ENCODE results near the gene HELZ.

The HELZ gene

DNA sequence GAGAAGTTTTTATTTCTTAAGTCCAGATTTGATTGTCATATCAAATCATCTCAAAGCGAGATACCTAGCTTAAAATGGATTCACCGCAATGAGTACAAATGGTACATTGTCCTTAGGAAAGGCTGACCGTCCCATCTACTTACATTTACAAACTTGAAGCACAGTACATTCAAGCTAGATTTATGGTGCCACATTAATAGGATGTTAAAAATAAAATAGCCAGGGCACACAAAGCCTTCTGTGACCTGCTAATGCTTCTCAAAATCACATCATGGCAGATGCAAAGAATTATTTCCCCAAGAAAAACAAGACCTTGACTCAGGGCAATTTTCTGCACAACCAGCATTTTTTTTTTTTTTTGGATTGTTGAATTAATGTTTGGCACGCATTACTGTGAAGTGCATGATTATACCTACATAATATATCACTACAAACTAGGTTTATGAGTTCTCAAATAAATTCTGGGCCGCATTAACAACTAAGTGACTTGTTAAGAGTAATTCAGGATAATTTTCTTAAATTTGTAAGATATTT lies 175.3 kb downstream of the HELZ start:
- DNase-seq: no peak

DNA sequence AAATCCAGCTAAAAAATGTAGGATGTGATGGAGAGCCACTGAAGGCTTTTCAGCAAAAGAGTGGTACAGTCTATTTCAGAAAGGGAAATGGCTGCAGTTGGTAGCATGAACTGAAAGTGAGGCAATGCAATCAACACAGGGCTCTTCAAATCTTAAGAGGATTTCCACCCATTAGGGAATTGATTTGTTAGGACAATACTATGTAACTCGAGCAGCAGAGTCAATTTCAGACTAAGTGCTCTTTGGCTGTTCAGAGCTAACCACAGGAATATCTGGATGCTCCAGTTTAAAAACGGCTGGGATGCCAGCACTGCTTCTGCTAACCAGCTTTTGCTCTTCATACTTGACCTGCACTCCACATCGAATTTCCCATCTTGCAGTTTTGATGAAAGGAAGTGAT lies 176.0 kb downstream of the HELZ start:
- no peak for DNase-seq

DNA sequence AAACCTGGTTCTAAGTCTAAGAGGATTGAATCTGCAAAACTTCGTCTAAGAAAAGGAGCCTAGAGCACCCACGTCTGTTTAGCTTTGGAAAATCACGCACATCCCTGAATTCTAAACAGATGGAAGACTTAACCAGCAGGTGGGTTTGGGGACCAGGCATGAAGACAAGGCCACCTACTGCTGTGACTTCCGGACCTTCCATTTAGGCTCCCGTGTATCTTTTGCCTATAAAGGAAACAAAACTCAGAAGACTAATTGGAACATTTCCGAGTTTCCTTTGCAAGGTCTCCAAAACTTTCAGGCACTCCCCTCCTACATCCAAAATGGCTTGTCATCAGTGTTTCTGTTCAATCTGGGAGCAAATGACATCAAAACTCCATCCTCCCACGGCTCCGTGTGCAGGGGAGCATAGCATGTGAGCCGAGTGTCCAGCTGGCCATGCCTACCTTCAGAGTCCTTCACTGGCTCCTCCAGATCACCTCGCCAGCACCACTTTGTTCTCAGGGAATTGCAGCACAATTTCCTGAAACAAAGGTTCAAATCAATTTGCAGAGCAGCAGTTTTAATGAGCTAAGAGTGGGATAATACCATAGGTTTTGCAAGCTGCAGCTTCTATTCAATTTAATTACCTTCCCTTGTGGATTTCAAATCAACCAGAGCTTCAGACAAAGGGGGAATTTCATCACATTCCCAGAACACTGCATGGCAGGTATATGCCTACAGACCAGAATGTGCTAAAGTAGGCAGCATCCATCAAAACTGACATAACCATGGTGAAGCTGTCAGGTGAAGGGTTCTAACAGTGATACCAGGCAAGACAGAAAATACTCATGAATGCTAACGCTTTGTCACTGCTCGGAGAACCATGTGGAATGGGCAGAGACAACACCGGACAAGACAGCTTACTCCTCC lies 177.2 kb downstream of the HELZ start:
- DNase-seq: no peak

DNA sequence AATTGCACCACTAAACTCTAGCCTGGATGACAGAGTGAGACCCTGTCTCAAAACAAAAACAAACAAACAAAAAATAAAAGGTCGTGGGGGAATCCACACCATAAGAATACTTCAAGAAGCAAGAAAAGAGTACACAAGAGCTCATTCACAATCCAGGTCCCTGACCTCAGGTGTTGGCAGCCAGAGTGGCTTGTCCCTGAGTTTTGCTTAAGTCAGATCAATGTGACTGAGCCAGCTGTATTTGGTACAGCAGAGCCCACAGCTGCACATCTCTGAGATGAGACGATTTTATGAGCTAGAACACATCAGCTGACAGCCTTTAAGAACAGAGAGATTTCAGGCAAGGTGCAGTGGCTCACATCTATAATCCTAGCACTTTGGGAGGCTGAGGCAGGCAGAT lies 178.3 kb downstream of the HELZ start:
- DNase-seq: no peak

DNA sequence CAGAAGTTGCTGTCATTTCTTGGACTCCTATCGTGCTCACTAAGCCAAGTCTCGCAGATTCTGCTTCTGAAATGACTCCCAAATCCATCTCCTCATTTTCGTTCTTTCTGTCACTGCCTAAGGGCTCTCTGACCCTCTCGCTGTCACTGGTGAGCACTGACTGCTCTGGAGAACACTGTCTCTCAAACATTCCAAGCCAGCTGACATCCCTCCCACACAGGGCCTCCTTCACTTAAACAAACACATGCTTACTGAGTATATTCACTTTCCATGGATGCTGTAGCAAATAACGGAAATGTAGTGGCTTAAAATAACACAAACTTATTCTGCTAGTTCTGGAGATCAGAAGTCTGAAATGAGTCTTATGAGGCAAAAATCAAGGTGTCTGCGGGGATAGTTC lies 181.9 kb downstream of the HELZ start:
- no peak for DNase-seq

DNA sequence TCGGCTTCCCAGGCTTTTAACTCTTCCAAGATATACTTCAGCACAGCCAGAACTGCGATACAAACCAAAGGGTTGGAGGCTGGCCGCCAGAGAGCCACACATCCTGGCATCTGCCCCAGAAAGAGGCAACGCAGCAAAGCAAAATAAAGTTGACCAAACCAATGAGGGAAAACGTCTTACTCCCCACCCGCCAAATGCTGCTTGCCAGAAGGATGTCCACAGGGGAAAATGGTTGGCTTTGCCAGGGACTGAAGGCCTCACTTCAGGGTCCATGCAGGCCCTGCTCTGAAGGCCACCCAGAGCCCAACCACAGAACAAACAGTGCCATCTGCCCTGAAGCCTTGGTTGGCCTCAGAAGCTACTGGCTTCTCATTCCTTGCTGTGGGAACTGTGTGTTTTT lies 185.6 kb downstream of the HELZ start:
- DNase-seq: no peak

DNA sequence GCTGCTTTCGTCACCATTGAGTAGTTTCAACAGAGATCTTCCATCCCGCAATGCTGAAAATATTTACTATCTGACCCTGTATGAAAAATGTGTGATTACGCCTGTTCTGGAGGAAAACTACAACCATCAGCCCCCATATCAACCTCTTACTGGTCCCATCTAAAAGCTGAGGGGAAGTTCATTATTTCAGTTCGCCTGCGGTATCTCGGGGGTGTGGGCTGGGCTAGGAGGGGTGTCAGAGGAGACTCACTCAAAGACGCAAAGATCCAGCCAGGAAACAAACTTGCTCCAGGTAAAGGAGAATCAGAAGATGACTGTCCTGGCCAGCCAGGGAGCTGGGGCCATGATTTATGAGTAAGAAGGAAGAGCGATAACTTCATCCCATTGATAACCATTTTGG lies 187.0 kb downstream of the HELZ start:
- no peak for DNase-seq

DNA sequence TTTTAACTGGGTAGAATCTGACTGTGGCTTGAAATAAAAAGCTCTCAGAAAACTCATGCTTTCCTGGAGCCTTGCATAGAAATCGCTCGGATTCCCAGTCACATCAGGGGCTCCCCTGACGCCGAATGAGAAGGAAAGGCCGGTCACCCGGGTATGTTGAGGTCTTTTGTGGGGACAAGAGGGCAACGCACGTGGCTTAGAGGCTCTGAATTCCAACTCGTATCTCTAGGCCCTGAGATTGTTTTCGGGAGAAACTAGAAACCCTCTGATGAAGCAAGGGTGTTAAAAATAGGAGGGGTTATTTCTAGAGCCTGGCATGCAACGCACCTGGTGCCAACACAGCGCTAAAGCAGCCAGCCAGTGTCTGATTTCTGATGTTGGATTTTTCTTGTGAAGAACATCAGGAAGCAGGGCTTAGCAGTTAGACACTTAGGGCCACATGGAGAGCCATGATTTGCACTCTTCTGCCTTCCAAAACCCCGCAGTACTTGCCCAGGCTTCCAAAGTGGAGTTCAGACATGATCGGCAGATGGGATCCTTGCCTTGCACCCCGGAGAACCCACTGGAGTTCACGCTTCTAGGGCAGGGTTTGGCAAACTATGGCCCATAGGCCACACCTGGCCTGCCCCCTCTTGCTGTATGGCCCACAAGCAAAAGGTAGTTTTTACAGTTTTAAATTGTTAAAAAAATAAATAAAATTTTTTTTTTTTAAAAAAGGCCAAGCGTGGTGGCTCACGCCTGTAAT lies 188.1 kb downstream of the HELZ start:
- DNase-seq: no peak

DNA sequence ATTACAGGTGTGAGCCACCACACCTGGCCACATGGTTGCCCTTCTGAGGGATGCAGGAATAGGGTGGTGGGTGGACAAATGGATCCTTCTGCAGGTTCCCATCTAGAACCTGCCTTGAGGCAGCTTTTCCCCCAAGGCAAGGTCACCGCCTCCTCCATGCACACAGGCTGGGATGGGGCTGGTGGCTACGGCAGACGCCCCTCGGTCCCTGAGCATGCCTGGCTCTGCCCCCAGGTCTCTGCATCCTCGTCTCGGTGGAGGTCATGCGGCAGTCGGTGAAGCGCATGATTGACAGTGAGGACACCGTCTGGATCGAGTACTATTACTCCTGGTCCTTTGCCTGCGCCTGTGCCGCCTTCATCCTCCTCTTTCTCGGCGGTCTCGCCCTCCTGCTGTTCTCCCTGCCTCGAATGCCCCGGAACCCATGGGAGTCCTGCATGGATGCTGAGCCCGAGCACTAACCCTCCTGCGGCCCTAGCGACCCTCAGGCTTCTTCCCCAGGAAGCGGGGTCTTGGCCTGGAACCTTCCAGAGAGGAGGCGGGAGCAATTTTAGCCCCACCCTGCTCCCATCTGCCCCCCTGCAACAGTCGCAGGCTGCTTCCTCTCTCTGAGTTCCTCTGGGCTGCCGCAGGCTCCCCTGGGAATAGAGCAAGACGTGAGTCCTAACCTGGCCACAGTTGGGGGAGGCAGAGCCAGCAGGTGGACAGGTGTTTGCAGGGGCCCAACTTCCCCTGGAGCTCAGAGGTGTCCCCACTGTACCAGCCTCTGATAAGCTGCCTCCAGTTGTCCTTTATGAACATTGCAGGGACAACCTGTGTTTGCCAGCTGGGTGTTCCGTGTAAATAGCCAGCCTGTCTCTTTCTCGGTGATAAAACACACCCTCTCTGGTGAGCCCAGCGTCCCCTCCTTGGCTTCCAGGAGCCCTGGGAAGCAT lies 188.9 kb downstream of the HELZ start:
- no peak for DNase-seq

DNA sequence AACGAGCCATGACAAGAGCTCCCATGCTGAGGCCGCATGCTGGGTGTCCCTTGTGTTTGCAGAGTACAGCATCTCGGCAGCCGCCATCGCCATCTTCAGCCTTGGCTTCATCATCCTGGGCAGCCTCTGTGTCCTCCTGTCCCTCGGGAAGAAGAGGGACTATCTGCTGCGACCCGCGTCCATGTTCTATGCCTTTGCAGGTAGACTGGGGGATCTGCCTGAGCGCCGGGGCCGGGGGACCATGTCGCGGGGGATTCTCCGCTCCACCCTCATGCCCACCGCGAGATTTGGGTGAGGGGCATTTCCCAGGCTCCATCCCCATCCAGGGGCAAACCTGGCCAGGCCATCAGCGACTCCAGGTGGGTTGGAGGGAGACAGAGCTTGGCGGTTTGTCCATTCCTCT lies 190.0 kb downstream of the HELZ start:
- DNase-seq: no peak

DNA sequence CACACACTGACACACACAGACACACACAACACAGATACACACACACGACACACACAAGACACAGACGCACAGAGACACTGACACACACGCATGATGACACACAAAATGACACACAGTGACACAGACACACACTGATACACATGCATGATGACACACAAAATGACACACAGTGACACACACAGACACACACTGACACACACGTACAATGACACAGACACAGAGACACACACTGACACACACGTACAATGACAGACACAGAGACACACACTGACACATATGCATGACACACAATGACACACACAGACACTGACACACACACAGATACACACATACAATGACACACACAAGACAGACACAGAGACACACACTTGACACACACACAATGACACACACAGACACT lies 190.4 kb downstream of the HELZ start:
- no peak for DNase-seq

DNA sequence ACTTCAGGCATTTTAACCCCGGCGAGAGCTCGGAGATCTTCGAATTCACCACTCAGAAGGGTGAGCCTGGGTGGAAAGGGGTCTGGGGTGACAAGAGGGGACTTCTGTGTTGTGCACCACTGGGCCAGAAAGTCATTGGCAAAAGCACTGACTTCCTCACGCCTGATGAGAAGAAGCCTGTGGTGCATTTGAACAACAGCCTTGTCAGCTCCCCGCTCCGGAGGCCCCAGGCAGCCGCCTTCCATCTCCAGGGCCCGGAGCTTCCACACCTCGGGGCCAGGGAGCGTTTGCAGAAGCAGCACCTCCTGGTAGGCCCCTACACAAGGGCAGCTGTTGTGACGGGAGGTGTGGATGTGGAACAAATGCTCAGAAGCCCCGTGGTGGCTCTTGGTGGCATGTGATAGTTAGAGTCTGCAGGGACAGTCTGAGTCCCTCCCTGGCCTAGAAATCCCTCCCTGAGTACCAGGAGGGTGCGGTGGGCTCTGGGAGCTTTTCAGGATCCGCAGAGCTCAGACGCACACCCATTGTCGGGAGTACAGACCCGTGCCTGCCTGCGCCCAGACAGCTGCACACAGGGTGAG lies 190.9 kb downstream of the HELZ start:
- DNase-seq: no peak

DNA sequence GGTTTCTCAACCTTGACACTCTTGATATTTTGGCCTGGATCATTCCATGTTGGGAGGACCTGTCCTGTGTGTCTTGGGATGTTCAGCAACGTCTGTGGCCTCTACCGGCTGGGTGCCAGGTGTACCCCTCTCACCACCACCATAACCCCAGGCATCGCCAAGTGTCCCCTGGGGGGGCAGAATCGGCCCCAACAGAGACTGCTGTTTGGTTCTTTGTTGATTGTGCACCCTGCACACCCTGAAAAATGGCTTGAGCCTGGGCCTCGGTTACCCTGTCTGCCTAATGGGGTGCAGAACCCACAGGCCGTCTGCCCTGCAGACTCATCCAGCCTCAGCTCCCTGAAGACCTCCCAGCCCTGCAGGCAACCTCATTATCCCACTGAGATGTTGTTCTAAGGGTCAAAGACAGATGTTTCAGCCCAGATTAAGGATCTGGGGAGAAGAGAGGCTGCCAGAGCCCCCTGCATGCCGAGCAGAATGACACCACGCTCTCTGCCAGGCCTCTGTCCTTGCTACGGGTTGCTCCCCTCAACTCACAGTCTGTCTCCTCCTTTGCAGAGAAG lies 191.5 kb downstream of the HELZ start:
- DNase-seq: no peak

DNA sequence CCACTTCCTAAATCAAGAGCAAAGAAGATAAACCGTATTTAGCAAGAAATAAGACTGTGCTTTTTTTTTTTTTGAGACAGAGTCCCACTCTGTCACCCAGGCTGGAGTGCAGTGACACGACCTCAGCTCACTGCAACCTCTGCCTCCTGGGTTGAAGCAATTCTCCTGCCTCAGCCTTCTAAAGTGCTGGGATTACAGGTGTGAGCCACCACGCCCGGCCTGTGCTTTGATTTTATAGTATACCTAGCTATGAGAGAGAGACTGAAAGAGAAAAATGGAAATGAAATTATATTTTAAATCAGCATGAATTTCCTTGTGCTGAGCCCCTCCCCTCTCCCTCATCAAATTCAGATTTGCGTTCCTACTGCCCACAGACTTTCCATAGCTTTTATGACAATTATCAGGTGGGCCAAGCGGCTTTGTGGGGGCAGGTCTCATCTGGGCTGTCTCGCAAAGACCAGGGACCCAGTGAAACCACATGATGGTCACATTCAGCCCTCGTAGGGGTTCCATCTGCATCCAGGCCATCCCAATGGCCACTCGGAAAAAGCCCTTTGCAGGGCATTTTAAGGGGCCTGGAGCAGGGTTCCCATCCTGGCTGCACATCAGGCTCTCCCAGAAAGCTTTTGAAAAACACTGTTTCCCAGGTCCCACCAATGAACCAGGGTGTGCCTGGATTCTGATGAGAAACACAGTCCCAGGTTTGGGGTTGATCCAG lies 192.1 kb downstream of the HELZ start:
- DNase-seq: no peak

DNA sequence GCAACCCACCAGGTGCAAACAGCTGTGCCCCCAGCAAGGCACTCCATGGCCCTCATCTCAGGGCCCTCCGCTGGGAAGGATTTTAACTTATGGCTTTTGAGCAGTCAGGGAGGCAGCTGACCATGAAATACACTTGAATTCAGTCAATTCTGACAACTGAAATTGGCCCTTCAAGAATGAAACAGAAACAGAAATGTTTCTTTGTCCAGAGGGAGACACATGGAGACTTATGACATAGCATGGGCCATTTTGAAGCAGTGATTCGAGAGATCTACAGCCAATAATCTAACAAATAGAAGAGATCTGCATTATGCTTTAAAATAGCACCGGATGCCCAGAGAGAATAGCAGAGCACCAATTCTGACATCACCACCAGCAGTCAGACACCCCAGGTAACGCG lies 193.2 kb downstream of the HELZ start:
- no peak for DNase-seq

DNA sequence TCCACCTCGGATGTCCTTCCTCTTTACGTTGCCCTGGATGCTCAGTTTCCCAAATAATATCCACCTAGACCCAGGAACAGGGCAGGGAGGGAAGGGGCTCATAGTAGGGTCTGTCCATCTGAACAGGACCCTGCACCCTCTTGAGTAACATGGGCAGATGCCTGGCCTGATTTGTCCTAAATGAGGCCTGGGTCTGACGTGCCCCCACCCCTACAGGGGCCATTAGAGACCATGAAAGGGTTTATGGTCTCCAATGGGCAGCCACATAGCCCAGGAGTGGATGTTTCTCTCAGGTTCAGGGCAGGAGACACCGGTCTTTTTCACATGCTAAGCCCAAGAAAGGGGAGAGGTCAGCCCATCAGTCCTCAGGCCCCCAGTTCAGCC lies 193.8 kb downstream of the HELZ start:
- DNase-seq: no peak

DNA sequence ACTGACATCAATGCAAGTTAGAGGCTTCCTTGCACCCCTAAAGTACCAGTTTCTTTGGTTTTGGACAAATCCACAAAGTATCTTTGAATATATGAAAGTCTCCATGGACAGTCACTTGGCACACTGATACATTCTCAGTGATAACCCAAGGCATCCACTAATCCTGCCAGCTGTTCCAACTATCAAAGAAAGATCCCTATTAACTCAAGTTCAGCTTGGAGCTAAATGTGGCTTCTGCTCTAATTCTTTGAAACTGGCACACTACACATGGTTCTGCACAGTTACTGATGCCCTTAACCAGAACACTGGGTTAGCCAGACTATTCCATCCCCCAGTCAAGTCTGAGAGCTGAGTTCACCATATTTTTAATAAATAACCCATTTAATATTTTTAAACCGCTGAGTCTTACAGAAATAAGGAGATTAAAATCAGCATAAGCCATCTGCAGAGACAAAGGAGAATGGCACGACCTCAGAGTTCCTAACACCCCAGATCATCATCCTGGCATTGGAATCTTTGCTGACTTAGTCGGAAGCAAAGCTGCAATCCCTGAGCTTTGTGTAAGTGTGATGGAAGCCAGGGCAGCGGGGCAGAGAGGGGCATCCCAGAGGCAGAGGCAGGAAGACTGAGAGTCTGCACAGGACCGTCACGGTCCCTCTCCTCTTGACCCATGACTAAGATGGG lies 194.4 kb downstream of the HELZ start:
- no peak for DNase-seq

DNA sequence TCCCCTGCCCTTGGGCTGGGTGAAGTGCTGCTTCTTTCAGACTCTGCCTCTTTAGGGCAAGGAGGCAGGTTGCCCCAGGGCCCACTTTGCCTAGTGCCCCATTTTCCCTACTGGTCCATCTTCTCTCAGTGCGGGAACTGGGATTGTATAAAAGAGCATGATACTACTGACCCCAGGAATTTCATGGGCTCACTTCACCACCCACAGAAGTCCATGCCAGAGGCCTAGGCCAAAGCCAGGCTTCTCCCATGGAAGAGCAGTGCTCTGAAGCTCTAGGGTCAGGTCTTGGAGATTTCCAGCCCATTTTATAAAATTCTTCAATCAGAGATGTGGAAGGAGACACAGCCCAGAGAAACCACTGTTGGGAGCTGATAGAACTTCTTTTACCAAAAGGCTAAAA lies 194.9 kb downstream of the HELZ start:
- DNase-seq: no peak

DNA sequence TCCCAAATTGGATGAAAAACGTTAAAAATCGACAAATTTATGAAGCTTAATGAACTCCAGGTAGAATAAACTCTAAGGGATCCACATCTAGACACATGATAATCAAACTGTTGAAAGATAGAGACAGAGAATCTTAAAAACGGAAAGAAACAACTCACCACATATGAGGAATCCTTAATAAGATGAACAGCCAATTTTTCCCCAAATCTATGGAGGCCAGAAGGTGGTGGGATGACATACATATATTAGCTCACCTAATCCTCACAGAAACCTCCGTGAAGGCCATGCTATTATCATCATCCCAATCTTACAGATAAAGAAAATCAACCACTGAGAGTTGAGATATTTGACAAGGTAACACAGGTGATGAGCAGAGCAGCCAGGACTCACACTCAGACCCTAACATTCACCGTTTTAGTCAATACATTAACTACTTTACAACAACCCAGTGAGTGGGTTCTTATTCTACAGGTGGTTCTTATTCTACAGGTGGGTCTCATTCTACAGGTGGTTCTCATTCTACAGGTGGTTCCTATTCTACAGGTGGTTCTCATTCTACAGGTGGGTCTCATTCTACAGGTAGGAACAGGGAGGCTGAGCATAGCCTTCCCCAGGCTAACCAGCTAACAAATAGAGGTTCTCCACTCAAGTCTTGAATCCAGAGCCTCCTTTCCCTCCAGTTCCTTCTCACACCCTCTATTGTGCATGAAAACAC lies 195.8 kb downstream of the HELZ start:
- no peak for DNase-seq

DNA sequence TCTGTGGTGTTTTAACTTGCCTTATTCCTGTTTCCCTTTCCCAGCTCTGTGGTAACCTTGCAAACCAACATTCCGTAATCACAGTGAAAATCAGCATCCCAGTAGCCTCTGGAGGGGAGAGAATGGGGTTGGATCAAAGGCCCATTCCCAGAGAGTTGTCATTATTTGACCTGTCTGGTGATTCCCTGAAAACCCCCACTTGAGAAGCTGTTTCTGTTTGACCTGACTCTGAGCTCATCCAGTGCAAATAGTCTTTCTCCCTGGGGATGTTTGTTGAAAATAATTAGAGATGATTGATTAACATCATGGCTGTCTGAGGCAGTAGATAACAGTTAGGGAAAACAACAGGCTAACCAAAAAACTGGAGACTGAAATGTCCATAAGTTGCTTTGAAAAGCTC lies 197.6 kb downstream of the HELZ start:
- no peak for DNase-seq

All from activated CD4-positive, alpha-beta T cell treated with anti-CD3 and anti-CD28 coated beads, Interleukin-10, Interleukin-2, amounts not matched to agents 100 ng/mL and 50 ng/mL, durations not matched to agents 16 hours and 8 hours (primary cell).